SH-SY5Y (cell line): ENCODE results near the gene EMP2.

Source experiments
- GATA2 ChIP-seq: IDR thresholded peaks from 2 replicates; pipeline ENCODE4 v1.6.1; 2011; ENCODE audit warnings: mild to moderate bottlenecking, low read depth, low read length
- GATA3 ChIP-seq: IDR thresholded peaks from 2 replicates; pipeline ENCODE4 v1.6.1; 2011; ENCODE audit warnings: low read depth, mild to moderate bottlenecking, low read length, moderate library complexity

DNA sequence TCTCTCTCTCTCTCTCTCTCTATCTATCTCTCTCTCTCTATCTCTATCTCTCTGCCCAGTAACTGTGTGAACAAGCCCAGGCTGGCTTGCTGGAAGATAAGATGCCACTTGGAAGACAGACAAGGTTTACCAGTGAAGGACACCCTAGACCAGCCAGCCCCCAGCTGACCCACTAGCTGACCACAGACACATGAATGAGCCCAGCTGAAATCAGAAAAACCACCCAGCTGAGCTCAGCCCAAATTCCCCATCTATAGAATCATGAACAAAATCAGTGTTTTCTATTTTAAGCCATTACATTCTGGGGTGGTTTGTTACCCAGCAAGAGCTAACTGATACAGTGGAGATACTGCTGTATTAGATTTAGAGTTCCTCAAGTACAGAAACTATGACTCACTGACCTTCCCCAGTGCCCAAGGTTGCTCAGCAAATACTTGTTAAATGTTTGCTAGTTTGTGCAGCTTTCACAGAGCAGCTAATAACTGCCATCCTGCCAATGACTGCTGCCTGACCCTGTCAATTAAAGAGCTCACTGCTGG is 18.0 kb downstream of the EMP2 start:
- no peak for TF ChIP-seq GATA2
- TF ChIP-seq GATA3 = no peak
